Measurements from ENCODE around the gene GTSE1.

Gene GTSE1

DNA sequence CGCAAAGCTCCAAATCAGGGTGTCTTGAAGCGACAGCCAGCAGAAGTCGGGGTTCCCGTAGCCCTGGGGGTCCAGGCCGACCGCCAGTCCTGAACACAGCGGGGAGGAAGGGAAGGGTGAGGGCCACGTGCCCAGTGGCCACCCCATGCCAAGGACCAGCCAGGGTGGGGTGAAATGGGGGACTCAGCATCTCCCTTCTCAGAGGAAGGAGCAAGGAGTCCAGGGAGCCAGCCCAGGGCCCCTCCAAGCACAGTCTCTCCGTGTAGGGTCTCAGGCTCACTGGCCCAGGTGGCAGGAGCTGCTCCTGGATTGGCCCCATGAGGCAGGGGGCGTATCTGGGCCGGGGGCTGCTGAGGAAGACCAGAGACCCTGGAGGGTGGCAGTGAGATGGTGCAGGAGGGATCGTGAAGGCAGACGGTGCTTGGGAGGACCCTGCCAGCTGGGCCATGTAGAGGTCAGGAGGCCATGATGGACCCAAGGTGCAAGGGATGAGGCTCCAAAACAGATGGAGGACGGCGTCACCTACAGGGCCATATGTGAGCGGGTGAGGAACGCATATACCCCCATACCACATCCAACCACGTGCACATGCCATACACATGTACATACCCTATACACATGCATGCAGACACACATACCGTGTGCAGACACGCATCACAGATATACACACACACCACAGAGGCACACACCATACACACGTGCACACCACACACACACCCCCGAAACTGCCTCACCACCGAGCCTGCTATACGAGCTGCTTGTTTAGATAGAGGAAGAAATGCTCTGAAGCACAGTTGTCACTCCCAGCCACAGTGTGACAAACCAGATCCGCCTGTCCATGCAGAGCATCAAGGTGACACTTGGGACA is 73.3 kb downstream of the GTSE1 start:
- Histone ChIP-seq H3K9ac (ENCODE audit: low read length) (no peak overlapping the region), H3K27me3 (ENCODE audit: control insufficient read depth, insufficient read depth, low read length) (no peaks in the 10 kb centered on the region), H3K27ac (ENCODE audit: low read depth, low read length) (no peak overlapping the region), H3K36me3 (ENCODE audit: control insufficient read depth, insufficient read depth, low read length) (no peaks in the 10 kb centered on the region), H3K4me1 (ENCODE audit: control insufficient read depth, insufficient read depth, low read length) (no peaks in the 10 kb centered on the region), H3K4me3 (ENCODE audit: low read length) (no peak overlapping the region)

GRCh38 chr22:46370584-46371291 is 74.1 kb downstream of the GTSE1 start:
- no peaks in the 10 kb centered on the region for H3K4me1 ChIP-seq (ENCODE audit: control insufficient read depth, insufficient read depth, low read length)
- no peak overlapping the region for H3K9ac ChIP-seq (ENCODE audit: low read length)
- H3K36me3 ChIP-seq (ENCODE audit: control insufficient read depth, insufficient read depth, low read length), result no peaks in the 10 kb centered on the region
- H3K4me3 ChIP-seq (ENCODE audit: low read length), result no peak overlapping the region
- no peaks in the 10 kb centered on the region for H3K27me3 ChIP-seq (ENCODE audit: control insufficient read depth, insufficient read depth, low read length)
- H3K27ac ChIP-seq (ENCODE audit: low read depth, low read length), result no peak overlapping the region

DNA sequence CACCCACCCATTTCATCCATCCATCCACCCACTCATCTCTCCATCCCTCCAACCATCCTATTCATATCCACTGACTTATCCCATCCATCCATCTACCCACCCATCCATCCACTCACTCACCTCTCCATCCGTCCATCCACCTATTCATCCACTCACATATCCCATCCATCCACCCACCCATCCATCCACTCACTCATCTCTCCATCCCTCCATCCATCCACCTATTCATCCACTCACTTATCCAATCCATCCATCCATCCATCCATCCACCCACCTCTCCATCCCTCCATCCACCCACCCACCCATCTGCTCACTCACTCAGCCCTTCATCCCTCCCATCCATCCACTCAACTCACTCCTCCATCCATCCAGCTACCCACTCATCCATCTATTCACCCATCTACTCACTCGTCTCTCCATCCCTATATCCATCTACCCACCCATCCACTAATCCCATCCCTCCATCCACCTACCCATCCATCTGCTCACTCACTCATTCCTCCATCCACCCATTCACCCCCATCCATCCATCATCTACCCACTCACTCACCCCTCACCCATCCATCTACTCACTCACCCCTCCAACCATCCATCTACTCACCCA is 75.1 kb downstream of the GTSE1 start:
- no peak overlapping the region for H3K27ac ChIP-seq (ENCODE audit: low read depth, low read length)
- H3K9ac ChIP-seq (ENCODE audit: low read length), result no peak overlapping the region
- no peaks in the 10 kb centered on the region for H3K36me3 ChIP-seq (ENCODE audit: control insufficient read depth, insufficient read depth, low read length)
- H3K4me1 ChIP-seq (ENCODE audit: control insufficient read depth, insufficient read depth, low read length), result no peaks in the 10 kb centered on the region
- no peak overlapping the region for H3K4me3 ChIP-seq (ENCODE audit: low read length)
- H3K27me3 ChIP-seq (ENCODE audit: control insufficient read depth, insufficient read depth, low read length), result no peaks in the 10 kb centered on the region

DNA sequence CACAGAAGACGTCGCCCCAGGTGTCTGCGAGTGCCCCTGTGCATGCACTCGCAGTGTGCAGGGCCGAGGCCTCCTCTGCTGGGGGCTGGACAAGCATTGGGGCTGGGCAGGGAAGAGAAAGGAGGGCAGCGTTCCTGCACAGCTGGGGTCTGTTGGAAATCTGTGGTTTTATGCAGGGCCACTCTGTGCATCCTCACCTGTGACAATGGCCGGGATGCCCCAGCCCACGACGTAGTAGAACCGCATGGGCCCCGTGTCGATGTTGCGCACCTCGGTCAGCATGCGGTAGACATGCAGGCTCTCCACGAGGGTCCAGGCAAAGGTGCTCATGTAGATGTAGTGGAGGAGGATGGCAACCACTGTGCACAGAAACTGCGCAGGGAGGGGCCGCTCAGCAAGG is 76.0 kb downstream of the GTSE1 start:
- Histone ChIP-seq H3K27me3 (ENCODE audit: control insufficient read depth, insufficient read depth, low read length) (no peaks in the 10 kb centered on the region), H3K4me1 (ENCODE audit: control insufficient read depth, insufficient read depth, low read length) (no peaks in the 10 kb centered on the region), H3K4me3 (ENCODE audit: low read length) (no peak overlapping the region), H3K9ac (ENCODE audit: low read length) (no peak overlapping the region), H3K27ac (ENCODE audit: low read depth, low read length) (no peak overlapping the region), H3K36me3 (ENCODE audit: control insufficient read depth, insufficient read depth, low read length) (no peaks in the 10 kb centered on the region)

GRCh38 chr22:46373159-46373558 is 76.5 kb downstream of the GTSE1 start:
- Histone ChIP-seq H3K4me3 (ENCODE audit: low read length) (no peak overlapping the region), H3K9ac (ENCODE audit: low read length) (no peak overlapping the region), H3K27me3 (ENCODE audit: control insufficient read depth, insufficient read depth, low read length) (no peaks in the 10 kb centered on the region), H3K4me1 (ENCODE audit: control insufficient read depth, insufficient read depth, low read length) (no peaks in the 10 kb centered on the region), H3K36me3 (ENCODE audit: control insufficient read depth, insufficient read depth, low read length) (no peaks in the 10 kb centered on the region), H3K27ac (ENCODE audit: low read depth, low read length) (no peak overlapping the region)

- Histone ChIP-seq H3K9ac (ENCODE audit: low read length) (no peak overlapping the region), H3K36me3 (ENCODE audit: control insufficient read depth, insufficient read depth, low read length) (no peaks in the 10 kb centered on the region), H3K4me3 (ENCODE audit: low read length) (no peak overlapping the region), H3K27ac (ENCODE audit: low read depth, low read length) (no peak overlapping the region), H3K4me1 (ENCODE audit: control insufficient read depth, insufficient read depth, low read length) (no peaks in the 10 kb centered on the region), H3K27me3 (ENCODE audit: control insufficient read depth, insufficient read depth, low read length) (no peaks in the 10 kb centered on the region)
Measured at GRCh38 chr22:46373921-46374662, 77.4 kb downstream of the GTSE1 start.

GRCh38 chr22:46374663-46375474 is 78.2 kb downstream of the GTSE1 start:
- no peak overlapping the region for H3K27ac ChIP-seq (ENCODE audit: low read depth, low read length)
- H3K36me3 ChIP-seq (ENCODE audit: control insufficient read depth, insufficient read depth, low read length), result no peaks in the 10 kb centered on the region
- no peaks in the 10 kb centered on the region for H3K4me1 ChIP-seq (ENCODE audit: control insufficient read depth, insufficient read depth, low read length)
- H3K4me3 ChIP-seq (ENCODE audit: low read length), result no peak overlapping the region
- no peak overlapping the region for H3K9ac ChIP-seq (ENCODE audit: low read length)
- H3K27me3 ChIP-seq (ENCODE audit: control insufficient read depth, insufficient read depth, low read length), result no peaks in the 10 kb centered on the region

DNA sequence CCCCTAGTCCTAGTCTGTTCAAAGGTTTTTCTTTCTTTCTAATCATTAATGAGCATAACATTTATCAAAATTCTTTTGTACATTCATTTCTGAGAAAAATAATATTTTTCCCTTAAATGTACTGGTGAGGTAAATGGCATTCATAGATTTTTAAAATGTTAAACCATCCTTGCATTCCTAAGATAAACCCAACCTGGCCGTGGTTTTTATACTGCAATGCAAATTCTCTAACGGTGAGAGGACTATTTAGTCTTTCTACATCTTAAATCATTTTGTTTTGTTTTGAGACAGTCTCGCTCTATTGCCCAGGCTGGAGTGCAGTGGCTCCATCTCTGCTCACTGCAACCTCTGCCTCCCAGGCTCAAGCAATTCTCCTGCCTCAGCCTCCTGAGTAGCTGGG is 79.4 kb downstream of the GTSE1 start:
- no peak overlapping the region for H3K4me3 ChIP-seq (ENCODE audit: low read length)
- no peaks in the 10 kb centered on the region for H3K4me1 ChIP-seq (ENCODE audit: control insufficient read depth, insufficient read depth, low read length)

GRCh38 chr22:46376908-46377524 is 80.3 kb downstream of the GTSE1 start:
- H3K36me3 ChIP-seq (ENCODE audit: control insufficient read depth, insufficient read depth, low read length), result no peaks in the 10 kb centered on the region
- no peak overlapping the region for H3K9ac ChIP-seq (ENCODE audit: low read length)
- H3K27me3 ChIP-seq (ENCODE audit: control insufficient read depth, insufficient read depth, low read length), result no peaks in the 10 kb centered on the region
- H3K27ac ChIP-seq (ENCODE audit: low read depth, low read length), result no peak overlapping the region
- no peak overlapping the region for H3K4me3 ChIP-seq (ENCODE audit: low read length)
- no peaks in the 10 kb centered on the region for H3K4me1 ChIP-seq (ENCODE audit: control insufficient read depth, insufficient read depth, low read length)

More for the DNA sequence above, 79.4 kb downstream of the GTSE1 start:
- Histone ChIP-seq H3K9ac (ENCODE audit: low read length) (no peak overlapping the region), H3K36me3 (ENCODE audit: control insufficient read depth, insufficient read depth, low read length) (no peaks in the 10 kb centered on the region), H3K27me3 (ENCODE audit: control insufficient read depth, insufficient read depth, low read length) (no peaks in the 10 kb centered on the region), H3K27ac (ENCODE audit: low read depth, low read length) (no peak overlapping the region)

DNA sequence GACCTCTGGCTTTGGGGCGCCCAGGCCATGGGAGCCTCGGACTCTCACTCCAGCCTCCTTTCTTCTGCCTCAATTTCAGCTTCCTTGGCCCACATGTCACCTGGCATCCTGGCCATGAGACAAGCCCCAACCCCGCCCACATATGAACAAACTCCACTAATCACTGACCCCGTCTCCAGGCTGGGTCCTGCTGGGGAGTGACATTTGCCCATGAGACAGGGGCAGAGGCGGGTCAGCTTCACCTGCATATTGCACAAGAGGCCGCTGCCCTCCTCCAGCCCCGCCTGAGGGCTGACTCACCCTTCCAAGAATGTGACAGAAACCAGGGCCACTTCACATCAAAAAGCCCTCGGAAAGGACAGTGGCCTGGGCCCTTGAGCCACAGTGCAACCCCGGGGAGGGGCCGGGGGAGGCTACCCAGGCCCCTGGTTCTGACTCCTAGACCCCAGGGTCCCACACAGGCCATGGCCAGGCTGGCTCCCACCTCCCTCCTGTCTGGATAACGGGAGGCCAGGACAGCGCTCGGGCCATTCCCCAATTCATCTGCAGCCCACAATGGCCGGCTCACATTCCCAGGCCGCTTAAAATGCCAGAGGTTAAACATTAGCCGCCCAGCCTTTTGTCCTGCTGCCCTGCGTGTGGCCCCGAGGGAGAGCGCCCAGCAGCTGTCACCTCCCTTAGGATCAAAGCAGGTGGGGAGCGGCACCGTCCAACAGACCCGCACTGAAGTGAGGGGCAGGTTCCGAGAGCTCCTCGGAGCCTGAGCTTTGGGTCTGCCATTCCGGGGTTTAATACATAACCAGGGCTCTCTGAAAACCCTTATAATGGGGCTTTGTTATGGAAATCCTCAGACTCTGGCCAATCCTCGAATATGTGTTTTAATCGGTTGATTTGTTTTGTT is 81.1 kb downstream of the GTSE1 start:
- Histone ChIP-seq H3K27me3 (ENCODE audit: control insufficient read depth, insufficient read depth, low read length) (no peaks in the 10 kb centered on the region), H3K9ac (ENCODE audit: low read length) (no peak overlapping the region), H3K36me3 (ENCODE audit: control insufficient read depth, insufficient read depth, low read length) (no peaks in the 10 kb centered on the region), H3K4me1 (ENCODE audit: control insufficient read depth, insufficient read depth, low read length) (no peaks in the 10 kb centered on the region), H3K27ac (ENCODE audit: low read depth, low read length) (no peak overlapping the region), H3K4me3 (ENCODE audit: low read length) (no peak overlapping the region)
